ENCODE data around the gene RTL9.
"Not testable (repeated sequence)": the region's sequence is repeated elsewhere in the genome, so short reads cannot be mapped to it uniquely, and the experiment has no call there.

RTL9 gene

DNA sequence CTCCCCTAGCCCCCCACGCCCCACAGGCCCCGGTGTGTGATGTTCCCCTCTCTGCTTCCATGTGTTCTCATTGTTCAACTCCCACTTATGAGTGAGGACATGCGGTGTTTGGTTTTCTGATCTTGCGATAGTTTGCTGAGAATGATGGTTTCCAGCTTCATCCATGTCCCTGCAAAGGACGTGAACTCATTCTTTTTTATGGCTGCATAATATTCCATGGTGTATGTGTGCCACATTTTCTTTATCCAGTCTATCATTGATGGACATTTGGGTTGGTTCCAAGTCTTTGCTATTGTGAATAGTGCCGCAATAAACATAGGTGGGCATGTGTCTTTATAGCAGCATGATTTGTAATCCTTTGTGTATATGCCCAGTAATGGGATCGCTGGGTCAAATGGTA lies 47.6 kb downstream of the RTL9 start:
- not testable (repeated sequence) for DNase-seq (ENCODE audit: low read depth)

DNA sequence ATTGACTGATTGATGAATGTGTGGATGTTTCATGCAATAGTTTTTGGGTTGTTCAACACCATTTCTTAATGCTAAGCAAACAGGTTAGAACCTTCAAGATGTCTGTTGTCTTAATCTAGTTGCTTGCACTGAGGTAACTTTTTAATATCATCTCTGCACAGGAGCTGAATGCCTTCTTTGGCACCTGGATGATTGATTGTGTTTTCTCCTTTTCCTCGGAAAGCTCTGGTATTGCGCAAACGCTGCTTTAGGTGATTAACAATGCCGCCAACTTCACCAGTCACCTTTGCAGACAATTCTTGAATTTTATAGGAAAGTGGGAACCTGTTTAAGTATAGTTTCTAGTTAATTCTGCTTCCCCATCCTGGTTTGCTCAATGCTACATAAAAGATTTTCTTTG lies 48.2 kb downstream of the RTL9 start:
- DNase-seq (ENCODE audit: low read depth): no peak

- no peak for DNase-seq (ENCODE audit: low read depth)
Observed at GRCh38 chrX:110407910-110408545, 49.4 kb downstream of the RTL9 start.

Measured in HS-27A (cell line).